GM10266 (cell line): ENCODE measurements around the gene HIVEP3.

Experiments used
- DNase-seq: peaks from one replicate; pipeline ENCODE4 v3.0.0; 2012; ENCODE audit errors: extremely low spot score
- CTCF ChIP-seq: IDR thresholded peaks from 2 replicates; pipeline ENCODE4 v1.5.1; 2012; ENCODE audit warnings: mild to moderate bottlenecking, low read depth; ENCODE audit not compliant: control insufficient read depth, insufficient read depth; ENCODE audit errors: missing control alignments

HIVEP3 gene

GRCh38 chr1:41583658-41584547 lies 334.8 kb downstream of the HIVEP3 start:
- no peak for DNase-seq
- TF ChIP-seq CTCF, result no peak

GRCh38 chr1:41582851-41583657 lies 335.7 kb downstream of the HIVEP3 start:
- TF ChIP-seq CTCF, result no peak
- DNase-seq, result no peak

DNA sequence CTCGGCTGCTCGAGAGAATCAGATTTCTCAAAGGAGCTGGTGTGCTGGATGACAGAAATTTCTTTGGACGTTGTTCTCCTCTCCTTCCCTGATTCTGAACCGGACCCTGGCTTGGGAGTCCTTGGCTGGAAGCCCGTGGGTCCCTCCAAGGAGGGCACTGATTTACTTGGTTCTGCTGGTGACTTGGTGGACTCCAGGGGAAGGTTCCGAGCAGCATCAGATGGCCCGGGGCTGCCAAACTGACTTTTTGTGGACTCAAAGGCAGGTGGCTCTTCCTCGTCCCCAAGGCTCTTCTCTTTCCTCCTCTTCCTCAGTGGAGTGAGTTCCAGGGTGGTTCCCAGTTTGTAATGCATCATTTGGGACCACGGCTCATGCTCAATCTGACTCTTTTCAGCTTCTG lies 336.4 kb downstream of the HIVEP3 start:
- TF ChIP-seq CTCF, result no peak
- no peak for DNase-seq

GRCh38 chr1:41582004-41582325 lies 336.8 kb downstream of the HIVEP3 start:
- TF ChIP-seq CTCF, result no peak
- DNase-seq, result no peak

DNA sequence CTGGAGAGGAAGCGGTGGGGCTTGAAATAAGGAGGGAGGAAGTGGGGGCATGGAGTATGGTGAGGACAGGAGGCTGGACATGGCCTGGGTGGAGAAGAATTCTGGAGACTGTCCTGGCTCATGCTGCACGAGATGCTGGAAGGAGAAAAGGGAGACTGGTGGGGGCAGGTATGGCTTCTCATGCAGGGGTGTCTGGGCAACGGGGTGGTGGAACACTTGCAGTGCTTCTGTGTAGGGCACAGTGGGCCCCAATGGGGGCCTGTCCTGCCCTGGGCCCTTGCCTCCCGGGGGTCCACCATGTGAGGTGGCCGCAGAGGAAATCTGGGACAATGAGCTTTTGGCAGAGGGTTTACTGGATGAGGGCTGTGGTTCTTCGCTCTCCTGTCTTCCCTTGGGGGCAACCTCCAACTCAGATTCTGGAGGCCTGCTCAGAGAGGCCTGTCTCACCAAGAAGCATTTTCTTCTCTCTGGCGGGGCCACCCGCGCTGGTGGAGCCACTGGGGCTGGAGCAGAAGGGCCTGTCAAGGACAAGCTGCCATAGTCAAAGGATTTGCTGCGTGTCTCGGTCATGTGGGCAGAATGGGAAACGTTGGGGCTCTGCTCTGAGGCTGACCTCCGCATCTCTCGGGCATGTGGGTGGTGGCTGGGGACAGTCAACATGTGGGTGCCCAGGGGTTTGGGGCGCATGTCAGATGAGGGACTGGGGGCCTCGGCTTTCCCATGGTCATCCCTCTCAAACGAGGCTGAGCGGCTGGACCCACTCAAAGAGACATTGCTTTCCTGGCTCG lies 337.3 kb downstream of the HIVEP3 start:
- no peak for TF ChIP-seq CTCF

DNA sequence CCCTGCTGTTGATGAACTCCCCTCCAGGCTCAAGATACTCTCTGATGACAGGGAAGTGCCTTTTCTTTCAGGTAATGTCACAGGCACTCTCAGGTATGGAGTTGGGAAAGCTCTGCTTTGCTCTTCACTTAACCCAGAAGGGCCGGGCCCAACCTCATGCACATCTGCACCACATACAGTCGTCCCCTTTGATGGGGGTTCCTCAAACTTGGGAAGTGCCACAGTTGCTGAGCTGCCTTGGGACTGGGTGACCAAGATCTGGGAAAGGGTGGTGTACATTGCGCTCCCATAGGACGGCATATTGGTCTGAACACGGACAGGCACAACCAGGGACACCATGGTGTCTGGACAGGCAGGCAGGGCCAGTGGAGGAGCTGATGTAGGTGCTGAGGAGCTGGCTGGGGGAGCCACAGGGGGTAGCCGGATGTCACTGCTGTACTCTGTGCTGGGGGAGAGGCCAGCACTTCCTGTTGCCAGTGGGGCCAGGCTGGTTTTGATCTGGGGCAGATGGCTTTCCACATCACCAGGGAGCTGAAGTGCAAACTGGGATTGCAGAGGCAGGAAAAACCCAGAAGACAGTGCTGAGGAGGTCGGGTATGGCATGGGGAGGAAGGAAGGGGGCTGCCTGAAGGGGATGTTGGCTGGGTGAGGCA lies 338.1 kb downstream of the HIVEP3 start:
- TF ChIP-seq CTCF, result no peak
- no peak for DNase-seq

More for the DNA sequence above, 337.3 kb downstream of the HIVEP3 start:
- DNase-seq, result no peak
